ENCODE data around the gene RHNO1. TPM values are rescaled to one million over a fixed set of nuclear protein-coding genes. Genes with fewer than 3 reads are reported as not detected.

RHNO1 gene
- total and polyA plus RNA-seq, 2 of the 8 experiments (the other 6 are each of a cell fraction or from before 2014, with no cell fraction given), result 55.8 to 56.9 TPM

- TF ChIP-seq CHD7 (IDR thresholded peaks at IDR 0.05; ENCODE audit: insufficient replicate concordance, low read length), result no peak
- TF ChIP-seq TEAD4 (IDR thresholded peaks at IDR 0.05; ENCODE audit: low read depth, low read length), result no peak
- TF ChIP-seq TAF1 (IDR thresholded peaks at IDR 0.05; ENCODE audit: low read depth, low read length), result no peak
- no peak for TF ChIP-seq GABPA (IDR thresholded peaks at IDR 0.05; ENCODE audit: borderline replicate concordance, insufficient read depth, low read length)
- TF ChIP-seq, protein P1, sequence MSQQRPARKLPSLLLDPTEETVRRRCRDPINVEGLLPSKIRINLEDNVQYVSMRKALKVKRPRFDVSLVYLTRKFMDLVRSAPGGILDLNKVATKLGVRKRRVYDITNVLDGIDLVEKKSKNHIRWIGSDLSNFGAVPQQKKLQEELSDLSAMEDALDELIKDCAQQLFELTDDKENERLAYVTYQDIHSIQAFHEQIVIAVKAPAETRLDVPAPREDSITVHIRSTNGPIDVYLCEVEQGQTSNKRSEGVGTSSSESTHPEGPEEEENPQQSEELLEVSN (IDR thresholded peaks at IDR 0.05), result no peak
- no peak for TF ChIP-seq CHD2 (IDR thresholded peaks at IDR 0.05; ENCODE audit: low read length)
- no peak for TF ChIP-seq RAD21 (IDR thresholded peaks at IDR 0.05 in 1 of 2, conservative IDR thresholded peaks at IDR 0.05 in 1 of 2; ENCODE audit: low read depth in 2 of 2, low read length in 2 of 2)
- no peak for TF ChIP-seq YY1 (IDR thresholded peaks at IDR 0.05; ENCODE audit: low read depth, low read length)
- TF ChIP-seq CBX5 (IDR thresholded peaks at IDR 0.05; ENCODE audit: low read depth, low read length), result no peak
- no peak for TF ChIP-seq SUZ12 (IDR thresholded peaks at IDR 0.05; ENCODE audit: low read length)
- TF ChIP-seq ZNF274 (IDR thresholded peaks at IDR 0.05; ENCODE audit: borderline replicate concordance, extremely low read depth, low read length), result no peak
- no peak for TF ChIP-seq CREB1 (IDR thresholded peaks at IDR 0.05)
These were observed 16.0 kb downstream of the RHNO1 start (continued) for GRCh38 chr12:2893007-2893406.
